Suprapubic skin (tissue), 4 donors: Measurements from ENCODE around the gene MAEA. TPM values are rescaled to one million over a fixed set of nuclear protein-coding genes. Genes with fewer than 3 reads are reported as not detected.
A peak's percentile ranks its signal among the peaks of the same experiment; 100 is the strongest.

ENCODE experiments used
- DNase-seq, 2 donors: peaks; one replicate each; pipeline ENCODE4 v3.0.0-alpha.2; 2019; ENCODE audit warnings: low spot score in 2 of 2
- H3K27ac ChIP-seq: fragments of 200-600 bp; sonication (generic); one replicate; pipeline ENCODE4 v1.5.1; 2019
- H3K27me3 ChIP-seq: fragments of 200-600 bp; sonication (generic); one replicate; pipeline ENCODE4 v1.5.1; 2019
- H3K36me3 ChIP-seq: fragments of 200-600 bp; sonication (generic); one replicate; pipeline ENCODE4 v1.5.1; 2019
- H3K4me1 ChIP-seq: fragments of 200-600 bp; sonication (generic); one replicate; pipeline ENCODE4 v1.5.1; 2019
- H3K4me3 ChIP-seq: fragments of 200-600 bp; sonication (generic); one replicate; pipeline ENCODE4 v1.5.1; 2019; ENCODE audit warnings: mild to moderate bottlenecking
- H3K9me3 ChIP-seq: fragments of 200-600 bp; sonication (generic); one replicate; pipeline ENCODE4 v1.5.1; 2019
- CTCF ChIP-seq, 2 donors: fragments of 200-600 bp in 1 of 2; fragments of 450-650 bp in 1 of 2; sonication (generic) in 1 of 2; IDR thresholded peaks; one replicate each; pipeline ENCODE4 v1.5.1; 2016 to 2019; ENCODE audit warnings: antibody characterized with exemption in 2 of 2, mild to moderate bottlenecking in 1 of 2, moderate library complexity in 1 of 2
- EP300 ChIP-seq: sonication (generic); formaldehyde crosslinking; IDR thresholded peaks from one replicate; pipeline ENCODE4 v1.6.1; 2017; ENCODE audit warnings: antibody characterized with exemption
- POLR2A ChIP-seq, 2 donors: fragments of 450-650 bp; IDR thresholded peaks; one replicate each; pipeline ENCODE4 v1.6.1; 2017; ENCODE audit warnings: antibody characterized with exemption in 2 of 2, mild to moderate bottlenecking in 2 of 2, moderate library complexity in 2 of 2
- POLR2AphosphoS5 ChIP-seq, 3 donors: sonication (generic); formaldehyde crosslinking; IDR thresholded peaks; one replicate each; pipeline ENCODE4 v1.6.1; 2017; ENCODE audit warnings: antibody characterized with exemption in 3 of 3
- WGBS: methylation state at CpG from one replicate; pipeline ENCODE4 v1.1.5; 2018; 5-methylcytosine and 5-hydroxymethylcytosine counted together
- total RNA-seq, 4 donors: library from RNA; depleted of rRNA; stranded (reverse); fragments of >200 nt; gene quantifications; one replicate each; pipeline ENCODE4 v1.1.0, GENCODE V29; 2016

Gene MAEA
- total RNA-seq, 4 donors from 2014 or later, result 58.7 to 112 (median 69.5) TPM

GRCh38 chr4:1383728-1384591 lies 94.3 kb downstream of the MAEA start:
- 95% methylated on average over 21 of the region's 34 CpGs for WGBS
- H3K36me3 ChIP-seq, result peaks cover 74% of the 10 kb centered on the region
- TF ChIP-seq EP300, result no peak
- no peak for TF ChIP-seq CTCF (IDR thresholded peaks at IDR 0.05)
- no peak for TF ChIP-seq POLR2AphosphoS5 (IDR thresholded peaks at IDR 0.05)
- TF ChIP-seq POLR2A (IDR thresholded peaks at IDR 0.05), result no peak
- no peaks in the 10 kb centered on the region for H3K27me3 ChIP-seq
- peak in 1 of 2 donors; percentile 52 for DNase-seq
- H3K4me1 ChIP-seq, result no peaks in the 10 kb centered on the region
- no peak overlapping the region for H3K27ac ChIP-seq
- H3K4me3 ChIP-seq, result no peak overlapping the region
- H3K9me3 ChIP-seq, result peaks cover 4% of the 10 kb centered on the region

GRCh38 chr4:1384675-1385372 lies 95.1 kb downstream of the MAEA start:
- peak in 1 of 2 donors; percentile 60 for DNase-seq
- Histone ChIP-seq H3K36me3 (peaks cover 74% of the 10 kb centered on the region), H3K27me3 (no peaks in the 10 kb centered on the region), H3K4me1 (no peaks in the 10 kb centered on the region), H3K9me3 (peaks cover 4% of the 10 kb centered on the region), H3K4me3 (no peak overlapping the region), H3K27ac (no peak overlapping the region)
- no peak for TF ChIP-seq POLR2AphosphoS5 (IDR thresholded peaks at IDR 0.05)
- TF ChIP-seq CTCF (IDR thresholded peaks at IDR 0.05), result no peak
- no peak for TF ChIP-seq POLR2A (IDR thresholded peaks at IDR 0.05)
- no peak for TF ChIP-seq EP300
- WGBS, result 100% methylated on average over 2 of the region's 16 CpGs

- Histone ChIP-seq H3K9me3 (peaks cover 4% of the 10 kb centered on the region), H3K27me3 (no peaks in the 10 kb centered on the region), H3K27ac (no peak overlapping the region), H3K36me3 (peaks cover 66% of the 10 kb centered on the region), H3K4me3 (no peak overlapping the region), H3K4me1 (no peaks in the 10 kb centered on the region)
- 93% methylated on average over 25 of the region's 44 CpGs for WGBS
- peak in 1 of 2 donors; percentile 54 for DNase-seq
- TF ChIP-seq CTCF (IDR thresholded peaks at IDR 0.05), result no peak
- TF ChIP-seq POLR2AphosphoS5 (IDR thresholded peaks at IDR 0.05), result no peak
- no peak for TF ChIP-seq POLR2A (IDR thresholded peaks at IDR 0.05)
- no peak for TF ChIP-seq EP300
These were observed 96.0 kb downstream of the MAEA start for GRCh38 chr4:1385373-1386340.

Other genes with a start within 250 kb of the MAEA start
- 10 to 100 TPM in 1 of 4 donors, 1 to 10 TPM in 3; 2.4 to 16.5 (median 4.4) TPM for gene RNF212, start 176.3 kb upstream of the MAEA start, total RNA-seq
- 10 to 100 TPM; 22.5 to 52.3 (median 31.8) TPM for gene SPON2, start 117.3 kb upstream of the MAEA start, total RNA-seq
- 100 to 1,000 TPM; 145 to 255 (median 181) TPM for gene CTBP1, start 40.8 kb upstream of the MAEA start, total RNA-seq
- gene UVSSA, start 57.3 kb downstream of the MAEA start, total RNA-seq, result 100 to 1,000 TPM in 1 of 4 donors, 10 to 100 TPM in 3; 16.2 to 107 (median 24.9) TPM
- not detected for gene NKX1-1, start 116.6 kb downstream of the MAEA start, total RNA-seq